22Rv1 (cell line): ENCODE results near the gene KCNG2.

Experiments used
- H3K27ac ChIP-seq: fragments of 450-650 bp; 2 replicates; pipeline ENCODE4 v1.5.1; 2017
- ZFX ChIP-seq: fragments of 450-650 bp; IDR thresholded peaks from 2 replicates; pipeline ENCODE4 v1.6.1; 2017; ENCODE audit warnings: antibody characterized with exemption, borderline replicate concordance
- TF ChIP-seq, protein P1 (sequence below): fragments of 450-650 bp; IDR thresholded peaks from 2 replicates; pipeline ENCODE4 v1.5.1; 2017; ENCODE audit warnings: mild to moderate bottlenecking

KCNG2 gene

DNA sequence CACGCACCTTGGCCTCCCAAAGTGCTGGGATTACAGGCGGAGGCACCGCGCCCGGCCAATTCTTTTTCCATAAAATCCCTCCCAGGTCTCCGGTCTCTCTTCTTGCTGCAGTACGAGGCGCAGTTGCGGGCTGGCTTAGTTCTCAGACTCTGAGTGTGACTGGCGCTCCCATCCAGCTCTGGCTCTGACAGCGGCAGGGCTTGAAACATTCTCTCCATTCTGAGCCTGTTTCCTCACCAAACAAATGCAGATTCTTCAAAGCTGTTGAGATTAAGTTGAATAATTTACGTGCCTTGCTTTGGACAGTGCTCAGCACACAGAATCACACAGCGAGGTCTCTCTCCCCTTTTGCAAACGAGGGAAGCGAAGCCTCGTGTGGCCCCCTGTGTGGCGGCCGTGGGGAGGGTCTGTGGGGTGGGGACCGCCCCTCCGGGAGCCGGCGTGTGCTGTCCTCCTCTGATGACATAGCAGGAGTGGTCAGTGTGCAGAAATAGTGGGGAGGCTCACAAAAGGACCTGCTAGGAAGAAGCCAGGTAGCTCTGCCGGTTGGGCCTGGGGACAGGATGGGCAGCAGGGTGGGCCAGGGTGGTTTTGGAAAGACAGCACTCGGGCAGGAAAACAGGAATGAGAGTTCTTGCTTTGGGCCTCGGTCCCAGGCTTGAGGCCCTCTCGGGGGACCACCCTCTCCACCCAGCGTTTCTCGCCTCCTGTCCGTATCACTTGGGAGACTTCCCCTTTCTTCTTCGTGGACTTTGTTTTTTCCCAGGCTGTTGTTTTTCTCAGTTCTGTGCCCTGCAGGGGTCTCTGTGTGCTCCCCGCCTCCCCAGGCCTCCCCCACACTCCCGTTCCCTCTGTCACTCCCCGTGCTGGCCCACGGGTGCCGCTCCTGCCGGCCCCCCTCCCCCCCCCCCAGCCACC is 75.0 kb downstream of the KCNG2 start:
- TF ChIP-seq, protein P1, sequence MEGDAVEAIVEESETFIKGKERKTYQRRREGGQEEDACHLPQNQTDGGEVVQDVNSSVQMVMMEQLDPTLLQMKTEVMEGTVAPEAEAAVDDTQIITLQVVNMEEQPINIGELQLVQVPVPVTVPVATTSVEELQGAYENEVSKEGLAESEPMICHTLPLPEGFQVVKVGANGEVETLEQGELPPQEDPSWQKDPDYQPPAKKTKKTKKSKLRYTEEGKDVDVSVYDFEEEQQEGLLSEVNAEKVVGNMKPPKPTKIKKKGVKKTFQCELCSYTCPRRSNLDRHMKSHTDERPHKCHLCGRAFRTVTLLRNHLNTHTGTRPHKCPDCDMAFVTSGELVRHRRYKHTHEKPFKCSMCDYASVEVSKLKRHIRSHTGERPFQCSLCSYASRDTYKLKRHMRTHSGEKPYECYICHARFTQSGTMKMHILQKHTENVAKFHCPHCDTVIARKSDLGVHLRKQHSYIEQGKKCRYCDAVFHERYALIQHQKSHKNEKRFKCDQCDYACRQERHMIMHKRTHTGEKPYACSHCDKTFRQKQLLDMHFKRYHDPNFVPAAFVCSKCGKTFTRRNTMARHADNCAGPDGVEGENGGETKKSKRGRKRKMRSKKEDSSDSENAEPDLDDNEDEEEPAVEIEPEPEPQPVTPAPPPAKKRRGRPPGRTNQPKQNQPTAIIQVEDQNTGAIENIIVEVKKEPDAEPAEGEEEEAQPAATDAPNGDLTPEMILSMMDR = no peak
- no peak for TF ChIP-seq ZFX
- H3K27ac ChIP-seq = no peak overlapping the region

GRCh38 chr18:79873449-79874110 is 75.8 kb downstream of the KCNG2 start:
- TF ChIP-seq, protein P1 = no peak
- no peak for TF ChIP-seq ZFX
- no peak overlapping the region for H3K27ac ChIP-seq

- TF ChIP-seq ZFX = no peak
- TF ChIP-seq, protein P1 = no peak
- no peak overlapping the region for H3K27ac ChIP-seq
These were observed 77.1 kb downstream of the KCNG2 start for GRCh38 chr18:79874553-79875530.

GRCh38 chr18:79875531-79875919 is 77.8 kb downstream of the KCNG2 start:
- H3K27ac ChIP-seq = no peak overlapping the region

GRCh38 chr18:79875931-79876461 is 78.3 kb downstream of the KCNG2 start:
- no peak for TF ChIP-seq ZFX
- TF ChIP-seq, protein P1 = no peak
- H3K27ac ChIP-seq = no peak overlapping the region

More at GRCh38 chr18:79875531-79875919, 77.8 kb downstream of the KCNG2 start:
- TF ChIP-seq ZFX = no peak
- TF ChIP-seq, protein P1 = no peak

DNA sequence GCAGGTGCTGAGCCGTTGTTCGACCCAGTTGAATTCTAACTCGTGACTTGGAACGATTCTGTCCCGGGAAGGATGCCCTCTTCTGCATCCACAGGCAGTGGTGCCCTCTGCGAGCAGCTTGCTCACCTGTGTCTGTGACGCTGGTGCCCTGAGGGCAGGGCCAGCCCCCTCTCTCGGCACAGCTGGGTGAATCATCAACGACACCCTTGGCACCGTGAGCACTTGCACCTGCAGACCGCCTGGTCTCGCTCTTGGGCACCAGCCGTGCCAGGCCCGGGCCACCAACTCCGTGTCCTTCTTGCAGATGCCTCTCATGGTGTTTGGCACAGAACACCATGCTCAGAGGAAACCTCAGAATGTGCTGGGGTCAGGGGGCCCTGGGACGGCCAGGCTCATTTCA is 78.8 kb downstream of the KCNG2 start:
- no peak overlapping the region for H3K27ac ChIP-seq
- no peak for TF ChIP-seq ZFX
- TF ChIP-seq, protein P1 = no peak
